LoVo (cell line): Measurements from ENCODE around the gene SOAT1.
"Not testable (repeated sequence)": the region's sequence is repeated elsewhere in the genome, so short reads cannot be mapped to it uniquely, and the experiment has no call there.

Experiments used
- DNase-seq: peaks from one replicate; pipeline ENCODE4 v3.0.0-alpha.2; 2016; ENCODE audit warnings: low spot score

Gene SOAT1

DNA sequence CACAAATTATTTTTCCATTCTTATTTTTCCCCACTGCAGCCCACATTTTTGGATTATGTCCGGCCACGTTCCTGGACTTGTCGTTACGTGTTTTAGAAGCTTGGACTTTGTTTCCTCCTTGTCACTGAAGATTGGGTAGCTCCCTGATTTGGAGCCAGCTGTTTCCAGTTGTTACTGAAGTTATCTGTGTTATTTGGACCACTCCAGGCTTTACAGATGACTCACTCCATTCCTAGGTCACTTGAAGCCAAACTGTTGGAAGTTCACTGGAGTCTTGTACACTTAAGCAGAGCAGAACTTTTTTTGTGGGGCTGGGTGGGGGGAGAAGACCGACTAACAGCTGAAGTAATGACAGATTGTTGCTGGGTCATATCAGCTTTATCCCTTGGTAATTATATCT, 59.9 kb downstream of the SOAT1 start:
- DNase-seq, result no peak

DNA sequence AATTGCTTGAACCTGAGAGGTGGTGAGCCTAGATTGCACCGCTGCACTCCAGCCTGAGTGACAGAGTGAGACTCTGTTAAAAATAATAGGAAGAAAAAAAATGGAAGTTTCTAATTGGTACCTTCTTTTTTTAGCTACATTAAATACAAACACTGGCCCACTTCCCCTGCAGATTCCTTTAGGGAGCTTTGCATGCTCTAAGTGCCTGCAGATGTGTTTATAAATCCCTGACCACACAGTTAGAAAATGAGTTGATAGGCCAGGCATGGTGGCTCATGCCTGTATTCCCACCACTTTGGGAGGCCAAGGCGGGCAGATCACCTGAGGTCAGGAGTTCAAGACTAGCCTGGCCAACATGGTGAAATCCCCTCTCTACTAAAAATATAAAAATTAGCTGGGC, 68.0 kb downstream of the SOAT1 start:
- DNase-seq, result not testable (repeated sequence)

DNA sequence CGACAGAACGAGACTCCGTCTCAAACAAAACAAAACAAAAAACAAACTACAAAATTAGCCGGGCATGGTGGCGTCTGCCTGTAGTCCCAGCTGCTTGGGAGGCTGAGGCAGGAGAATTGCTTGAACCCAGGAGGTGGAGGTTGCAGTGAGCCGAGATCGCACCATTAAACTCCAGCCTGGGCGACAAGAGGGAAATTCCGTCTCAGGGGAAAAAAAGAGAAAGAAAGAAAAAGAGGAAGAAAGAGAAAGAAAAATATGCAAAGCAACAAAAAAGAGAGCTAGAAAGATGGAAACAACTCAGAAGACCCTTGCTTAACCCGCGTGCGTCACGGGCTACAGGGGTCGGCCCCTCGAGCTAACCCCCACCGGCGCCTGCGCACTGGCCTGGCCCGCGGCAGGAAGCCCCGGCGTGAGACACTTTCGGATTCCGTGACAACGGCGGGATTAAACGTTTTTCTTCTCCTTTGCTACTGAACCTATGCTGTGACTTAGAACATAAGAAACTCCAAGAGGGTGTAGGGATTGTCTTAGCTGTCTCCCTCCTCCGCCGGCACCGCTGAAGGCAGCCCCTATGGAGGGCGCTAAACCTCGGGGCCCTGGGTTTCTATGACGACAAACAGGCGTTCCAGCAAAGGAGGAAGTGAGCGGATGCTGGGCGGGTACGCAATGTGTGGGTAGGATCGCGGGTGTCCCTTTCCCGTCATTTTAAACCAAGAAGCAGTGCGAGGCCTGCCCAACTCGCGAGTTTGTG, 71.9 kb downstream of the SOAT1 start, which contains the start of gene AXDND1:
Gene AXDND1, plus strand, starts transcription at position 630 of the 751 bp plus-strand sequence. CDS start 539 bp downstream, outside the sequence.
- DNase-seq, result peak; percentile 83

DNA sequence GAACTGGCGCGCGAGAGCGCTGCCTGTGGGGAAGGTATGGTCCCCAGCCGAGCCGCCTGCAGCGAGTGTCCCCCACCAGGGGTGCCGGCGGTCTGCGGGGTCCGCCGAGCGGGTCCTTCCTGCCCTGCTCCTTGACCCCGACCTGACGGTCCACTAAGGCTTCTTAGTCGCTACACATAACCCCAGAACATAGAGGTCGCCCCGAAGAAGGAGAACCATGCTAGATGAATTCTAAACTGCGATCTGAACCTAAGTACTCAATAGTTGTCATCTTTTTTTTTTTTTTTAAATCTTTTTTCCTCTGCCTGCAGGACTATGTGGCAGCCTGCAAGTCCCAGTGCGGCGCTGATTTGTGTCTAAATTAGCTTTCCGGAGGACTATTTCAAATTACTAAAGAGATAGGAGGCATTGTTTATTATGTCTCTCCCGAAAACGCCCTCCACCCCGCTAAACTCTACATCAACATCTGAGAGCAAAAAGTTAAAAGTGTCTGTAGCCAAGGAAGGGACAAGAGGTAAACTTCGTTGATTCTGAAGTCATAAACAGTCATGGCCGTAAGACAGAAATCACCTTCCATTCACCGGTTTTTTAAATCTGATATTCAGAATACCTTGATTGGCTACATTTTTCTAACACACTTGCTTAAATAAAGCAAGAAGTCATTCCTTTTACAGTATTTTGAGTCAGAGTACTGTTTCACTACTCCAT, 72.7 kb downstream of the SOAT1 start:
- no peak for DNase-seq

DNA sequence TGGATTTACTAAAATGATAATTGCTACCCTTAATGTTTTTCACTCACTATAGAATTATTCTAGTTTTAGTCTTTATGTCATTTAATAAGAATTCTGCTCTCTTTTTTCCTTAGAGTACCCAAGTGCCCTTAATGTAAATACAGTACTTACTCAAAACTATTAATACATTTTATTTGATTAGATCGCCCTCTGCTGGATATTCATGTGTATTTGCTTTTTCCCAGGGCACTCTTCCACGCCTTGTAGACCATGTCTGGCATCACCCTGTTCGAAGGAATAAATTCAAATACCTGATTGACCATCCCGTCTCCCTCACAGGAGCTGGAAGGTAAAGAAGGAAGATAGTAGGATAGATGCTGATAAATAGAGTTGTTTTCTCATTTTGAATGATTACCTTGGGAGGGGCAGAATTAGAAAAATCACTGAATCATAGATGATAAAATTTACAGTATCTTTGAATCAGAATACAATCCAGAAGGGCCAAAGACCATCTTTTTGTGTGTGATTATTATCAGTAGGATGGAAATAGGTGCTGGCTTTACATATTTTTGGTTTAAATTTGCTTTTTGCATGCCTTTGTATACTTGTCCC, 76.2 kb downstream of the SOAT1 start:
- peak; percentile 78 for DNase-seq

DNA sequence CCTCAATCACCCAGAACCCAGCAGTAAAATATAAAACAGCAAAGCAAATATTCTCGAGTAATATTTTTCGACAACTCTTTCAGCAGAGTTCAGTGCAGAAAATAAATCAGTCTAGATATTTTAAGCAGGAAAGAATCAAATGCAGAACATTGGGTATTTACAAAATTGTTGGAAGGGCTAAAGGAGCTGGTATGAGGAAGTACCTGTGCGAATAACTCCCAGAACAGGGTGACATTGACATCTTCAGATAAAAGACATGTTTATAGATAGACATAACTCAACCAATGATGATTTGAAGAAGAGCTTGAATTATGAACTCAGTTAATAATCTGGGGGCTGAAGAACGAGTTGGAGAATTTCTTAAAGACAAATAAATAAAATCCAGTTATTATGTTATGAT, 78.6 kb downstream of the SOAT1 start:
- no peak for DNase-seq

DNA sequence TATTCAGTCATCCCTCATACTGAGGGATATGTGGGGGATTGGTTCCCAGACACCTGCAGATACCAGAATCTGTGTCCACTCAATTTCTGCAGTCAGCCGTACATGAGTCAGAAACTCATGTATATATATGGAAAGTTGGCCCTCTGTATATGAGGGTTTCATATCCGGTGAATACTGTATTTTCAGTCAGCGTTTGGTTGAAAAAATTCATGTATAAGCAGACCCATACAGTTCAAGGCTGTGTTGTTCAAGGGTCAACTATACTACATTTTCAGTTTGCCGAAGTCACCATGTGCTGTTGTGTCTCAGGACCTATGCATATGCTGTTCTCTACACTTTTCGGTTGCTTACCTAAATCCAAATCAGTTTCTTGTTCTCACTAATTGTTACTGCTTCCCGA, 82.6 kb downstream of the SOAT1 start:
- no peak for DNase-seq

DNA sequence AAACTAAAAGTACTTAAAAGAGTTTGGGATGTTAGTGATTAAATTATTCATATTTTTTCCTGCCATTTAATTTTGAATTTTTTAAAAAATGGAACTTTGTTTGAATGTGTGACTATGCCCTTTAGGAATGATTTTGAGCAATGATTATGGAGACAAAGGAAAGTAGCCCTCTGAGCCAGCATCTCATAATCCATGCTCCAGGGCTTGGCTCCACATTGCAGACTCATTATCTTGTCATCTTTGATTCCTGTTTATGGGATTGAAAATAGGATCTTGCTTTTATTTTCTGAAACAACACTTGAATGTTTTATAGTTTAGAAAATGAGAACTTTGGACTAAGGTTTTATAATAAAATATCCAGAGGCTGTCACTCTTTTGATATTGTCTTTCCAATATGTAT, 86.7 kb downstream of the SOAT1 start:
- DNase-seq, result no peak

DNA sequence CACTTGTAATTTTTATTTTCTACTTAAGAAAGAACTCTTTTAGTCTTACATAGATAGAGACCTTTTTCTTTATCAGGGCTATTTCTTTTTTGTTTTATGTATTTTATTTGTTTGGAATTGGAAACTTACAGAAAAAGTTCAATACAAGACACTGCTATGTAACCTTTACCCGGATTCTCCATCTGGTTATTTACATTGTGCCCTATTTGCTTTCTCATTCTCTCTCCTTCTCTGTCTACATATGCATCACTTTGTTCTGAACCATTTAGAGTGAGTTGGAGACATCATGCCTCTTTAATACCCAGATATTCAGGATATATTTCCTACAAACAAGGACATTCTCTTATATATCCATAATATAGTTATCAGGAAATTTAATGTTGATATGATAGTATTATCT, 90.4 kb downstream of the SOAT1 start:
- no peak for DNase-seq

DNA sequence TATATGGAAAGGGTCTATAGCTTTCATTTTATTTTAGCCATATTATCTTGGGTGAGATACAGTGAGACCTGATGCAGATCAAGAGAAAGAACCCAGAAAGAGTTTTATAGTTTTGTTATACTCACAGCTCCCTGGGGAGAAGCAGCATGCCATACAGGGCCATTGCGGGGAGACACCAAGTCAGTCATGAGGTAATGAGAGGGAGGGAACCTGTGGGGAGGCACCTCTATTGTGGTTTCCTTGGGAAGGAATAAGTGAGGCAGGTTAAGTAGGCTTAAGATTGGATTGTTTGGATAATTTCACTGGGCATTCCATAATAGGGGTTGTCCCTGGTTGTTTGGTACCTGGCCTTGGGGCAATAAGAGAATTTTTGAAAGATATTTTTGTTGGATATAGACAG, 91.9 kb downstream of the SOAT1 start:
- no peak for DNase-seq

DNA sequence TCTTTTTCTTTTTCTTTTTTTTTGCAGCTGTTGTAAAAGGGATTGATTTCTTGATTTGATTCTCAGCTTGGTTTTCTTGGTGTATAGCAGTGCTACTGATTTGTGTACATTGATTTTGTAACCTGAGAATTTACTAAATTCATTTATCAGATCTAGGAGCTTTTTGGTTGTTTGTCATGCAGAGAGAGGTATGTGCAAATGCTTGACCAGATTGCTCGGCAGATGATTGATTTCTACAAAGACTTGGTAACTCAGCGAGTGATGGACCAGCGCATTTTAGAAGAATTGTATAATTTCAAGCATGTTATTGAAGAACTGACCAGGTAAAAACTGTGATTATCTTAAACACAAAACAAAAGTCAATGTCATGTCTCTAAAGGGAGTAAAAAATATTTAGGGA, 100.1 kb downstream of the SOAT1 start:
- no peak for DNase-seq

DNA sequence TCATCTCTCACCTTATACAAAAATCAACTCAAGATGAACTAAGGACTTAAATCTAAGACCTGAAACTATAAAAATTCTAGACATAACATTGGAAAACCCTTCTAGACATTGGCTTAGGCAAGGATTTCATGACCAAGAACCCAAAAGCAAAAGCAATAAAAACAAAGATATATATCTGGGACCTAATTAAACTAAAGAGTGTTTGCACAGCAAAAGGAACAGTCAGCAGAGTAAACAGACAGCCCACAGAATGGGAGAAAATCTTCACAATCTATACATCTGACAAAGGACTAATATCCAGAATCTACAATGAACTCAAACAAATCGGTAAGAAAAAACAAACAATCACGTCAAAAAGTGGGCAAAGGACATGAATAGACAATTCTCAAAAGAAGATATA, 105.8 kb downstream of the SOAT1 start:
- not testable (repeated sequence) for DNase-seq
